Nephron progenitor cell (in vitro differentiated cells): ENCODE results near the gene RFX1.

Experiments used
- DNase-seq: peaks from one replicate; pipeline ENCODE4 v3.0.0; 2021
- H3K27ac Mint-ChIP-seq: 2 replicates; pipeline ENCODE4 v1.8.0; 2021; ENCODE audit warnings: mild to moderate bottlenecking, moderate library complexity, mixed read lengths
- H3K27me3 Mint-ChIP-seq: 2 replicates; pipeline ENCODE4 v1.8.0; 2021; ENCODE audit warnings: mild to moderate bottlenecking, low read depth, mixed read lengths; ENCODE audit not compliant: poor library complexity
- H3K36me3 Mint-ChIP-seq: 2 replicates; pipeline ENCODE4 v1.8.0; 2021; ENCODE audit warnings: low read depth, mixed read lengths
- H3K4me1 Mint-ChIP-seq: 2 replicates; pipeline ENCODE4 v1.8.0; 2021; ENCODE audit warnings: mixed read lengths
- H3K4me3 Mint-ChIP-seq: 2 replicates; pipeline ENCODE4 v1.8.0; 2021; ENCODE audit warnings: mild to moderate bottlenecking, moderate library complexity, mixed read lengths
- H3K9me3 Mint-ChIP-seq: 2 replicates; pipeline ENCODE4 v1.8.0; 2021; ENCODE audit warnings: mild to moderate bottlenecking, moderate library complexity, mixed read lengths
- TF ChIP-seq, protein P1 (sequence below): fragments of 200-600 bp; sonication (generic); IDR thresholded peaks from 2 replicates; pipeline ENCODE4 v1.5.0; 2021; ENCODE audit warnings: antibody characterized with exemption

The RFX1 gene

DNA sequence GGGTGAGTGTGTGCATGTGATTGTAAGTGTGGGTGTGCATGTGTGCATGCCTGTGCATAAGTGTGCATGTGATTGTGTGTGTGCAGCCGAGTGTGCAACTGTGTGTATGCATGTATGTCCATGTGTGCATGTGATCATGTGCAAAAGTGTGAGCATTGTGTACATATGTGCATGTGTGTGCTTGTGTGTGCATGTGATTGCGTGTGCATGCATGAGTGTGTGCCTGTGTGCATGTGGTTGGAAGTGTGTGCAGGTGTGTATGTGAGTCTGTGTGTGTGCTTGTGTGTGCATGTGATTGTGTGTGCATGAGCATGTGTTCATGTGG is 71.4 kb downstream of the RFX1 start:
- DNase-seq, result no peak
- Mint-ChIP-seq H3K27me3 (peaks cover 21% of the 10 kb centered on the region), H3K4me3 (no peak overlapping the region), H3K36me3 (no peaks in the 10 kb centered on the region), H3K27ac (no peak overlapping the region), H3K9me3 (no peaks in the 10 kb centered on the region), H3K4me1 (peaks cover 35% of the 10 kb centered on the region)
- TF ChIP-seq, protein P1, sequence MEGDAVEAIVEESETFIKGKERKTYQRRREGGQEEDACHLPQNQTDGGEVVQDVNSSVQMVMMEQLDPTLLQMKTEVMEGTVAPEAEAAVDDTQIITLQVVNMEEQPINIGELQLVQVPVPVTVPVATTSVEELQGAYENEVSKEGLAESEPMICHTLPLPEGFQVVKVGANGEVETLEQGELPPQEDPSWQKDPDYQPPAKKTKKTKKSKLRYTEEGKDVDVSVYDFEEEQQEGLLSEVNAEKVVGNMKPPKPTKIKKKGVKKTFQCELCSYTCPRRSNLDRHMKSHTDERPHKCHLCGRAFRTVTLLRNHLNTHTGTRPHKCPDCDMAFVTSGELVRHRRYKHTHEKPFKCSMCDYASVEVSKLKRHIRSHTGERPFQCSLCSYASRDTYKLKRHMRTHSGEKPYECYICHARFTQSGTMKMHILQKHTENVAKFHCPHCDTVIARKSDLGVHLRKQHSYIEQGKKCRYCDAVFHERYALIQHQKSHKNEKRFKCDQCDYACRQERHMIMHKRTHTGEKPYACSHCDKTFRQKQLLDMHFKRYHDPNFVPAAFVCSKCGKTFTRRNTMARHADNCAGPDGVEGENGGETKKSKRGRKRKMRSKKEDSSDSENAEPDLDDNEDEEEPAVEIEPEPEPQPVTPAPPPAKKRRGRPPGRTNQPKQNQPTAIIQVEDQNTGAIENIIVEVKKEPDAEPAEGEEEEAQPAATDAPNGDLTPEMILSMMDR, result no peak

DNA sequence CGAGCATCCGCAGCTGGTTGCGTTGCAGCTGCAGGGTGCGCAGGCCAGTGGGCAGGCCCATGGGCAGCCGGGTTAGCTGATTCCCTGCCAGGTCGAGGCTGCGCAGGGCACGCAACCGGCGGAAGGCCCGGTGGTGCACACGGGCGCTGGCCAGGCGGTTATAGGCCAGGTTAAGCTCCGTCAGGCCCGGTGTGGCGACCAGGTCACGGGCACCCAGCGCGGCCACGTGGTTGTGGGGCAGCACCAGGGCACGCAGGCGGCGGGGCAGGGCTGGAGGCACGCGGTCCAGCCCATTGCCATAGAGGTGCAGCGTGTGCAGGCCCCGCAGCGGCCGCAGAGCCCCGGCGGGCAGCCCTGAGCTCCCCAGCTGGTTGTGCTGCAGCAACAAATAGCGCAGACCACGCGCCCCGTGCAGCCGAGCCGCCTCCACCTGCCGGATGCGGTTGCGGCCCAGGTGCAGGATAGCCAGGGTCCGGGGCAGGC is 73.2 kb downstream of the RFX1 start:
- no peak for DNase-seq
- peaks cover 12% of the 10 kb centered on the region for H3K27me3 Mint-ChIP-seq
- peaks cover 35% of the 10 kb centered on the region for H3K4me1 Mint-ChIP-seq
- no peak overlapping the region for H3K27ac Mint-ChIP-seq
- H3K4me3 Mint-ChIP-seq, result no peak overlapping the region
- TF ChIP-seq, protein P1, result no peak
- H3K36me3 Mint-ChIP-seq, result peaks cover 7% of the 10 kb centered on the region
- H3K9me3 Mint-ChIP-seq, result no peaks in the 10 kb centered on the region

DNA sequence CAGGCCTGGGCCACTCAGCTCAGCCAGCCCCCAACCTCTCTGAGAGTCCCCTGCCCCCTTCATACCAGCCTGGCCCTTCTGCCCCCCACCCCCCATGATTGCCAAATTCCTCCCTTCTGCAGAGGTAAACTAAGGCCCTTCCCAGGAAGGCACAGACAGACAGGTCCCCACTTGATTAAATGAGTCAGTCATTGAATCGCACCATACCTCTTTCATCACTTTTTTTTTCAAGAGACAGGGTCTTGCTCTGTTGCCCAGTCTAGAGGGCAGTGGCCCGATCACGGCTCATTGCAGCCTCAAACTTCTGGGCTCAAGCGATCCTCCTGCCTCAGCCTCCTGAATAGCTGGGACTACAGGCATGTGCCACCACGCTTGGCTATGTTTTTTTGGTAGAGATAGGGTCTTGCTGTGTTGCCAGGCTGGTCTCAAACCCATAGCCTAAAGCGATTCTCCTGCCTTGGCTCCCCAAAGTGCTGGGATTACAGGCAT is 73.9 kb downstream of the RFX1 start:
- Mint-ChIP-seq H3K27ac (no peak overlapping the region), H3K36me3 (peaks cover 10% of the 10 kb centered on the region), H3K4me3 (no peak overlapping the region), H3K4me1 (peaks cover 30% of the 10 kb centered on the region), H3K27me3 (peaks cover 6% of the 10 kb centered on the region), H3K9me3 (no peaks in the 10 kb centered on the region)
- no peak for DNase-seq
- TF ChIP-seq, protein P1, result no peak

DNA sequence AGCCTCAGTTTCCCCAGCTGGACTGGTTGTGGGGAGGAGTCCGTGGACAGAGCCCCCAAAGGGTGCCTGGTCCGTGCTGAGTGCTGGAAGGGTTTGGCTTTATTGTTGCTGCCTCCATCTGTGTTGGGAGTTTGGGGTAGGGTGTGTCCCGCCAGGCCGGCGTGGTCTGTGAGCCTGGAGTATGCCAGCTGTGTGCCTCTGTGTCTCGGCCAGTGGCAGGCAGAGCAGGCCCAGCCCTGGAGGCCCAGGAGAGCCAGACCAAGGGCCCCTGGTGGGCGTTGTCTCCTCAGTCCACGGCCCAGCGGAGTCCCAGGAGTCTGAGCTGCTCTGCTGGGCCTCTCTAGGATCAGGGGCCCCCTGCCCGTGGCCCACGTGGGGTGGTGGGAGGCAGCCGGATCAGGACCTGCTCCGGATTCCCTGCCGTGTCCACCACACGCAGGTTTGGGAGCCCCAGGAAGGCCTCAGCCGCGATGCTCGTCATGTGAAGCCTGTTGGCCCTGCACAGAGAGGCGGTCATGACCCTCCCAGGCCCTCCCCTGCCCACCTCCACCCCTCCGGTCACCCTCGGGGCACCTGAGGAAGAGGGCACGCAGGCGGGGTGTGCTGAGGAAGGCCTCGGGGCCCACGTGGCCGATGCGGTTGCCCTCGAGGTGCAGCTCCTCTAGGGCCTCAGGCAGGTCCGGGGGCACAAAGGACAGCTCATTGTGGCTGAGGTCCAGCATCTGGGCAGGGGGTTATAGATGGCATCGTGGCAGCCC is 74.5 kb downstream of the RFX1 start:
- peaks cover 16% of the 10 kb centered on the region for H3K36me3 Mint-ChIP-seq
- H3K4me1 Mint-ChIP-seq, result peaks cover 29% of the 10 kb centered on the region
- peaks cover 6% of the 10 kb centered on the region for H3K27me3 Mint-ChIP-seq
- H3K4me3 Mint-ChIP-seq, result no peak overlapping the region
- no peak for DNase-seq
- no peaks in the 10 kb centered on the region for H3K9me3 Mint-ChIP-seq
- no peak overlapping the region for H3K27ac Mint-ChIP-seq
- TF ChIP-seq, protein P1, result no peak

DNA sequence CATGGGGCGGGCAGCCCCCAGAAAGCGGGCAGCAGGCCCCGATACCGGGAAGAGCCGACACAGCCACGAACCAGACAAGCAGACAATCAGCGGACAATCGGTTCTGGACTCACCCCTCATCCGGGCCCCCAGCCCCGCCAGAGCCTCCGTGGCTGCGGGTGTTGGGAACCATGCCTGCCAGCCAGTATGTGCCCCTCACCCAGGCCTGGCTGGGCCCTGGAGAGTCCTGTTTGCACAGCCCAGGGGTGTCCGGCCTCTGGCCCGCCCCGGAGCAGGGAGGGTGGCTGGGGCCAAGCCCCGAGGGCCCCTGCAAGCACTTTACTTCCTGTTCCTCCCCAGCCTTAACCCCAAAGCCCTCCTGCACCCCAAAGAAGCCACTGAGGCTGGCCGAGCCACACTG is 75.7 kb downstream of the RFX1 start:
- Mint-ChIP-seq H3K27me3 (peaks cover 3% of the 10 kb centered on the region), H3K4me3 (no peak overlapping the region), H3K9me3 (no peaks in the 10 kb centered on the region), H3K4me1 (peaks cover 19% of the 10 kb centered on the region), H3K36me3 (peaks cover 19% of the 10 kb centered on the region), H3K27ac (no peak overlapping the region)
- DNase-seq, result no peak
- TF ChIP-seq, protein P1, result no peak

DNA sequence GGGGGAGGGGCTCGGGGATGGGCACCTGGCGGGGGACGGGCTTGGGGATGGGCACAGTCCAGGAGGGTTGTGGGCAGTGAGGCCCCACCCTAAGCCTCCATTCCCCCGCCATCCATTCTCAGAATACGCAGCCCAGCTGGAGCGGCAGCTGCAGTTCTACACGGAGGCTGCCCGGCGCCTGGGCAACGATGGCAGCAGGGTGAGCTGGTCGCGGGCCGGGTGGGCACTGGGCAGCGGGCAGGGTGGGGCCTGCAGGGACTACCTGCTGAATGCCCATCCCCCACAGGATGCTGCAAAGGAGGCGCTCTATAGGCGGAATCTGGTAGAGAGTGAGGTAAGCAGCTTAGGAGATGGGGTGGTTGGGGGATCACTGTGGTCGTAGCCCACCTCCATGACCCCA is 76.2 kb downstream of the RFX1 start:
- no peak overlapping the region for H3K27ac Mint-ChIP-seq
- peaks cover 15% of the 10 kb centered on the region for H3K4me1 Mint-ChIP-seq

More for the DNA sequence above, 76.2 kb downstream of the RFX1 start:
- TF ChIP-seq, protein P1, result no peak
- H3K27me3 Mint-ChIP-seq, result no peaks in the 10 kb centered on the region
- H3K9me3 Mint-ChIP-seq, result no peaks in the 10 kb centered on the region
- no peak overlapping the region for H3K4me3 Mint-ChIP-seq
- H3K36me3 Mint-ChIP-seq, result peaks cover 23% of the 10 kb centered on the region
- DNase-seq, result no peak
